SK-N-SH (cell line): ENCODE measurements around the gene CMTM2. TPM values are rescaled to one million over a fixed set of nuclear protein-coding genes. Genes with fewer than 3 reads are reported as not detected.
"Not testable (repeated sequence)": the region's sequence is repeated elsewhere in the genome, so short reads cannot be mapped to it uniquely, and the experiment has no call there.

Experiments
- CTCF ChIA-PET: fragments of 300-600, 350-600 bp; formaldehyde crosslinking; extraction: SDS; loops from one replicate; lab custom pipeline; 2021; lab: Yijun Ruan, JAX
- POLR2A ChIA-PET: fragments of 350-600 bp; sonication (Branson Sonifier 250); formaldehyde crosslinking; extraction: SDS; loops from one replicate; lab custom pipeline; 2020; ENCODE audit warnings: antibody characterized with exemption, inconsistent platforms; lab: Yijun Ruan, JAX
- DNase-seq: peaks from one replicate; pipeline ENCODE4 v3.0.0; 2012
- H2AFZ ChIP-seq: fragments of 200-600 bp; sonication (generic); 2 replicates; pipeline ENCODE4 v1.8.1; 2016; ENCODE audit warnings: antibody characterized with exemption, mild to moderate bottlenecking, low read depth
- H3F3A ChIP-seq: fragments of 200-600 bp; sonication (generic); replicated peaks from 2 replicates; pipeline ENCODE3; 2016; ENCODE audit warnings: antibody characterized with exemption, mild to moderate bottlenecking; ENCODE audit not compliant: insufficient read depth
- H3K27ac ChIP-seq, 2 experiments: fragments of 200-500 bp in 1 of 2; fragments of 200-600 bp in 1 of 2; sonication (Bioruptor generic) in 1 of 2; sonication (generic), shearing (Covaris generic) in 1 of 2; 2 replicates each; pipeline versions ENCODE4 v1.5.1 to v1.6.1; 2014 to 2016; ENCODE audit warnings: low read depth in 2 of 2, inconsistent platforms in 1 of 2, low read length in 1 of 2, mild to moderate bottlenecking in 1 of 2, mixed read lengths in 1 of 2
- H3K27me3 ChIP-seq: fragments of 200-600 bp; sonication (generic), shearing (Covaris generic); 2 replicates; pipeline ENCODE4 v1.6.1; 2016; ENCODE audit warnings: mixed run types; ENCODE audit not compliant: insufficient read depth
- H3K36me3 ChIP-seq, 2 experiments: fragments of 200-500 bp in 1 of 2; fragments of 200-600 bp in 1 of 2; sonication (Bioruptor generic) in 1 of 2; sonication (generic) in 1 of 2; replicated peaks in 1 of 2; 2 replicates each; pipeline versions ENCODE3 to v1.5.1; 2014 to 2016; ENCODE audit warnings: low read length in 1 of 2, mild to moderate bottlenecking in 1 of 2; ENCODE audit not compliant: insufficient read depth in 2 of 2, control insufficient read depth in 1 of 2
- H3K4me1 ChIP-seq, 2 experiments: fragments of 200-500 bp in 1 of 2; fragments of 200-600 bp in 1 of 2; sonication (Bioruptor generic) in 1 of 2; sonication (generic), shearing (Covaris generic) in 1 of 2; 2 replicates each; pipeline versions ENCODE4 v1.5.1 to v1.6.1; 2014 to 2016; ENCODE audit warnings: low read depth in 1 of 2, low read length in 1 of 2, mixed run types in 1 of 2; ENCODE audit not compliant: insufficient read depth in 2 of 2, control insufficient read depth in 1 of 2
- H3K4me2 ChIP-seq: fragments of 200-600 bp; sonication (generic), shearing (Covaris generic); 2 replicates; pipeline ENCODE4 v1.6.1; 2017; ENCODE audit warnings: mixed run types
- H3K4me3 ChIP-seq, 2 experiments: fragments of 200-500 bp in 1 of 2; fragments of 200-600 bp in 1 of 2; sonication (Bioruptor generic) in 1 of 2; sonication (generic), shearing (Covaris generic) in 1 of 2; 2 replicates each; pipeline versions ENCODE4 v1.5.1 to v1.8.1; 2014 to 2016; ENCODE audit warnings: low read depth in 2 of 2, inconsistent platforms in 1 of 2, low read length in 1 of 2, mild to moderate bottlenecking in 1 of 2, mixed read lengths in 1 of 2, moderate library complexity in 1 of 2
- H3K79me2 ChIP-seq: fragments of 200-600 bp; sonication (generic); 2 replicates; pipeline ENCODE4 v1.8.1; 2017; ENCODE audit warnings: mild to moderate bottlenecking; ENCODE audit not compliant: insufficient read depth
- H3K9ac ChIP-seq: fragments of 200-600 bp; sonication (generic); 2 replicates; pipeline ENCODE4 v1.6.1; 2017; ENCODE audit warnings: mixed run types
- H3K9me2 ChIP-seq: fragments of 200-600 bp; sonication (generic); 2 replicates; pipeline ENCODE4 v1.6.1; 2017; ENCODE audit warnings: mixed run types
- H3K9me3 ChIP-seq: fragments of 200-600 bp; sonication (generic); 2 replicates; pipeline ENCODE4 v1.6.1; 2017; ENCODE audit warnings: mixed run types, mild to moderate bottlenecking, moderate library complexity
- H4K20me1 ChIP-seq: fragments of 200-600 bp; sonication (generic); 2 replicates; pipeline ENCODE4 v1.6.1; 2017; ENCODE audit warnings: mild to moderate bottlenecking, mixed run types; ENCODE audit not compliant: insufficient read depth
- EZH2phosphoT487 ChIP-seq: fragments of 200-600 bp; sonication (generic); IDR thresholded peaks from 2 replicates; pipeline ENCODE4 v1.6.1; 2017; ENCODE audit warnings: low read depth, mixed run types, mild to moderate bottlenecking, antibody characterized with exemption, moderate library complexity, borderline replicate concordance
- FOSL2 ChIP-seq: IDR thresholded peaks from 2 replicates; pipeline ENCODE4 v1.4.0; 2012; ENCODE audit warnings: low read depth, mild to moderate bottlenecking, moderate library complexity, borderline replicate concordance
- FOXM1 ChIP-seq: IDR thresholded peaks from 2 replicates; pipeline ENCODE4 v1.4.0; 2012; ENCODE audit warnings: low read depth, mild to moderate bottlenecking
- GATA2 ChIP-seq: sonication (generic); formaldehyde crosslinking; IDR thresholded peaks from 2 replicates; pipeline ENCODE4 v1.5.0; 2020; ENCODE audit warnings: mild to moderate bottlenecking, missing genetic modification reagents
- JUND ChIP-seq: IDR thresholded peaks from 2 replicates; pipeline ENCODE4 v1.4.0; 2012
- MEF2A ChIP-seq: IDR thresholded peaks from 2 replicates; pipeline ENCODE4 v1.4.0; 2012; ENCODE audit warnings: low read depth, borderline replicate concordance
- RAD21 ChIP-seq: IDR thresholded peaks from 2 replicates; pipeline ENCODE4 v1.6.1; 2012; ENCODE audit warnings: mild to moderate bottlenecking, low read length
- RCOR1 ChIP-seq: fragments of 150-350 bp; IDR thresholded peaks from 2 replicates; pipeline ENCODE4 v1.6.1; 2017; ENCODE audit warnings: antibody characterized with exemption, low read length
- RFX5 ChIP-seq: IDR thresholded peaks from 2 replicates; pipeline ENCODE4 v1.6.1; 2012; ENCODE audit warnings: mild to moderate bottlenecking, improper control_type of control experiment, low read length
- RXRA ChIP-seq: IDR thresholded peaks from 2 replicates; pipeline ENCODE4 v1.4.0; 2012; ENCODE audit warnings: low read depth, mild to moderate bottlenecking, borderline replicate concordance
- SMC3 ChIP-seq: IDR thresholded peaks from 2 replicates; pipeline ENCODE4 v1.6.1; 2012; ENCODE audit warnings: low read depth, low read length, improper control_type of control experiment
- YY1 ChIP-seq: IDR thresholded peaks from 2 replicates; pipeline ENCODE4 v1.4.0; 2012; ENCODE audit warnings: low read depth, mild to moderate bottlenecking
- WGBS: methylation state at CpG from one replicate; pipeline ENCODE4 v1.1.6; 2017; ENCODE audit warnings: low lambda C conversion rate; 5-methylcytosine and 5-hydroxymethylcytosine counted together
- polyA plus RNA-seq, 3 experiments: library from polyadenylated mRNA; depleted of rRNA; stranded (reverse); fragments of >200 nt; gene quantifications; 2 replicates each; pipeline ENCODE4 v1.2.3, GENCODE V29; 2012
- TF ChIP-seq, protein P1 (sequence below): IDR thresholded peaks from 2 replicates; pipeline ENCODE4 v1.4.0; 2012; ENCODE audit warnings: low read depth, borderline replicate concordance
- TF ChIP-seq, protein P2 (sequence below): IDR thresholded peaks from 2 replicates; pipeline ENCODE4 v1.4.0; 2012; ENCODE audit warnings: low read depth
- TF ChIP-seq, protein P3 (sequence below): fragments of 150-350 bp; IDR thresholded peaks from 2 replicates; pipeline ENCODE4 v1.6.1; 2017; ENCODE audit warnings: antibody characterized with exemption, low read length, low read depth, borderline replicate concordance

The CMTM2 gene
- polyA plus RNA-seq, 1 of the 3 experiments (the other 2 are of a cell fraction): not detected

DNA sequence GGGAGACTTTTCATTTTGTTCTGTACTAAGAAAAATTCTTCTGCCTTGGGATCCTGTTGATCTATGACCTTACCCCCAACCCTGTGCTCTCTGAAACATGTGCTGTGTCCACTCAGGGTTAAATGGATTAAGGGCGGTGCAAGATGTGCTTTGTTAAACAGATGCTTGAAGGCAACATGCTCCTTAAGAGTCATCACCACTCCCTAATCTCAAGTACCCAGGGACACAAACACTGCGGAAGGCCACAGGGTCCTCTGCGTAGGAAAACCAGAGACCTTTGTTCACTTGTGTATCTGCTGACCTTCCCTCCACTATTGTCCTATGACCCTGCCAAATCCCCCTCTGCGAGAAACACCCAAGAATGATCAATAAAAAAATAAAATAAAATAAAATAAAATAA is 52.3 kb downstream of the CMTM2 start:
- H3F3A ChIP-seq, H3K36me3 ChIP-seq, H3K27me3 ChIP-seq, H3K4me3 ChIP-seq, POLR2A ChIA-PET, H3K4me1 ChIP-seq, H4K20me1 ChIP-seq, H3K4me2 ChIP-seq, DNase-seq, H3K27ac ChIP-seq, H3K9me2 ChIP-seq, H2AFZ ChIP-seq, H3K9ac ChIP-seq, H3K9me3 ChIP-seq, H3K79me2 ChIP-seq: not testable (repeated sequence)
- CTCF ChIA-PET: interaction anchor here (1.2 kb wide), 1 partner anchor 20 kb away, joined by 4 read pairs; no protein-coding TSS in a partner anchor
- 89% methylated on average over 4 of the region's 4 CpGs for WGBS

DNA sequence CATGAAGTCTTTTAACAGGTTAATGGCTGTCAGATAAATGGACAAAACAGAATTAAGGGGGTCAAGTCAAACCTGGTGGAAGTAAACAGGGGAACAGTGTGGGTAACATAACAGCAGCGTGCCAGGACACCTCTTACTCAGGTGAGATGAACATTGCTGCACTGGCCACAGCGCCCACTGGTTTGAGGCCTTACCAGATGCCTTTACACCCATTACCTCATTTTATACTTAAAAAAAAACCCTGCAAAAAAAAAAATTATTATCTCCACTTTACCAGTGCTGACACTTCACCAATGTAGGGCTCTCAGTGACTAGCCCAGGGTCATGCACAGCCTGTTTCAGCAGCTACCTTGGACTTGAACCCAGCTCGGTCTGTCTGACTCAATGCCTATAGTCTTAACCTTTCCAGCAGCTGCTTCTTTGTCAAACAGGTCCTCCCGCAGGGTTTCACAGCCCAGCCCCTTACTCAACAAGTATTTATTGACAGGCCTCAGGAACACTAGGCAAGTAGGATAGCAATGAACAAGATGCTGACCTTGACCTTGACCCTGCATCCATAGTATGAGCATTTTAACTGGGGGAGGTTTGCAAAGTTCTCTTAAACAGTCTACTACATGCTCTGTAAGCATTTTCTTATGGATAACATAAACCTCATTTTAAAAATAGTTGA is 55.4 kb downstream of the CMTM2 start:
- Histone ChIP-seq H3K4me1 (no peaks in the 10 kb centered on the region), H3K27ac (no peak overlapping the region), H3K27me3 (no peaks in the 10 kb centered on the region), H2AFZ (no peak overlapping the region), H3K9ac (no peak overlapping the region), H3F3A (no peaks in the 10 kb centered on the region), H3K9me3 (no peaks in the 10 kb centered on the region), H4K20me1 (no peaks in the 10 kb centered on the region), H3K36me3 (no peaks in the 10 kb centered on the region), H3K4me2 (no peak overlapping the region), H3K79me2 (peaks cover 5% of the 10 kb centered on the region; the same call in 1 of the 2 replicates), H3K9me2 (no peaks in the 10 kb centered on the region), H3K4me3 (no peak overlapping the region)
- 96% methylated on average over 4 of the region's 4 CpGs for WGBS
- ChIA-PET POLR2A (no interaction called here), CTCF (interaction anchor here (0.7 to 9.2 kb wide), 6 partner anchors 16 to 233 kb away, joined by 3 to 66 read pairs (median 6); partner anchors contain the start of gene NAE1)
- DNase-seq: no peak
- TF ChIP-seq JUND (no peak), RFX5 (no peak), MEF2A (no peak), FOXM1 (no peak), SMC3 (no peak), EZH2phosphoT487 (no peak), YY1 (no peak), GATA2 (no peak), RXRA (no peak), RAD21 (no peak), FOSL2 (no peak), RCOR1 (no peak)
- TF ChIP-seq, protein P1, sequence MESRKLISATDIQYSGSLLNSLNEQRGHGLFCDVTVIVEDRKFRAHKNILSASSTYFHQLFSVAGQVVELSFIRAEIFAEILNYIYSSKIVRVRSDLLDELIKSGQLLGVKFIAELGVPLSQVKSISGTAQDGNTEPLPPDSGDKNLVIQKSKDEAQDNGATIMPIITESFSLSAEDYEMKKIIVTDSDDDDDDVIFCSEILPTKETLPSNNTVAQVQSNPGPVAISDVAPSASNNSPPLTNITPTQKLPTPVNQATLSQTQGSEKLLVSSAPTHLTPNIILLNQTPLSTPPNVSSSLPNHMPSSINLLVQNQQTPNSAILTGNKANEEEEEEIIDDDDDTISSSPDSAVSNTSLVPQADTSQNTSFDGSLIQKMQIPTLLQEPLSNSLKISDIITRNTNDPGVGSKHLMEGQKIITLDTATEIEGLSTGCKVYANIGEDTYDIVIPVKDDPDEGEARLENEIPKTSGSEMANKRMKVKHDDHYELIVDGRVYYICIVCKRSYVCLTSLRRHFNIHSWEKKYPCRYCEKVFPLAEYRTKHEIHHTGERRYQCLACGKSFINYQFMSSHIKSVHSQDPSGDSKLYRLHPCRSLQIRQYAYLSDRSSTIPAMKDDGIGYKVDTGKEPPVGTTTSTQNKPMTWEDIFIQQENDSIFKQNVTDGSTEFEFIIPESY: no peak
- TF ChIP-seq, protein P2, sequence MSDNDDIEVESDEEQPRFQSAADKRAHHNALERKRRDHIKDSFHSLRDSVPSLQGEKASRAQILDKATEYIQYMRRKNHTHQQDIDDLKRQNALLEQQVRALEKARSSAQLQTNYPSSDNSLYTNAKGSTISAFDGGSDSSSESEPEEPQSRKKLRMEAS: no peak
- TF ChIP-seq, protein P3, sequence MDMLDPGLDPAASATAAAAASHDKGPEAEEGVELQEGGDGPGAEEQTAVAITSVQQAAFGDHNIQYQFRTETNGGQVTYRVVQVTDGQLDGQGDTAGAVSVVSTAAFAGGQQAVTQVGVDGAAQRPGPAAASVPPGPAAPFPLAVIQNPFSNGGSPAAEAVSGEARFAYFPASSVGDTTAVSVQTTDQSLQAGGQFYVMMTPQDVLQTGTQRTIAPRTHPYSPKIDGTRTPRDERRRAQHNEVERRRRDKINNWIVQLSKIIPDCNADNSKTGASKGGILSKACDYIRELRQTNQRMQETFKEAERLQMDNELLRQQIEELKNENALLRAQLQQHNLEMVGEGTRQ: no peak
